Measurements from ENCODE around the gene RAB31. TPM values are rescaled to one million over a fixed set of nuclear protein-coding genes. Genes with fewer than 3 reads are reported as not detected.
A peak's percentile ranks its signal among the peaks of the same experiment; 100 is the strongest.

Gene RAB31
- total and polyA plus RNA-seq, 2 of the 13 experiments (the other 11 are each of a cell fraction or from before 2014, with no cell fraction given), result 1.1 to 1.7 TPM

DNA sequence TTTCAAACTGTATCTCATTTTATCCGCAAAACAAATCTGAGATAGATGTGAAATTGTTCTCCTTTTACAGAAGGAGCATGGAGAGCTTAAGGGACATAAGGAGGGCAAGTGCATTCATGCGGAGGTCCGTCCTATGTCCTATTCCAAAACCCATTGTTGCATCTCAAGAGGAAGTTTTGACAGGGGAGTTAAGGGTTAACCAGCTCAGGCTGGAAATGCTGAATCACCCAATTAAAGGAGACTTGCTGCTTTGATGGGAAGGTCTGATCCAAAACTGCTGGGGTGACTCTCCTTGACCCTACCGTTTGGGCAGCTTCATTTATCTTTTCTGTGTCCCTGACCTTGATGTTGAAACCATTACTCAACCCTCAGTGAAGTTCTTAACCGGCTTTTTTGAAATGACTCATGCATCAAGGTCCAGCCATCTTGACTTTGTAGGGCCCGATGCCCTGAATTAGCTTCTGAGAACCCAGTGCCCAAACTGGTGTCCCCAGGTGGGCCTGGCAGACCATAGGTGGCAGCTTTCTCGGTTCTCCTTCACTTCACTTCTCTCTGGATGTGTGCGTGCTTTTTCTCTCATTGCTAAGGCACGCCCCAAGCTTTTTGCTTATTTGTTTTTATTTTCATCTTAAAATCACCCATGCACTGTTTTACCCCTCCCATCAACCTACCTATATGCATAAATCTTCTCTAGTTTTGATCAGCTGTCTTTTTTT lies 161.8 kb downstream of the RAB31 start (continued):
- no peak for TF ChIP-seq JARID2 (CRISPR knock-in tag; IDR thresholded peaks at IDR 0.05; ENCODE audit: insufficient replicate concordance)
- no peak for TF ChIP-seq NONO (IDR thresholded peaks at IDR 0.05)
- TF ChIP-seq NONO (CRISPR knock-in tag; conservative IDR thresholded peaks at IDR 0.05), result no peak
- TF ChIP-seq FOXK1 (CRISPR knock-in tag; IDR thresholded peaks at IDR 0.05; ENCODE audit: borderline replicate concordance, low read depth), result peak; percentile 76; the same call in 1 of the 2 replicates
- TF ChIP-seq ZSCAN5A (CRISPR knock-in tag; IDR thresholded peaks at IDR 0.05; ENCODE audit: borderline replicate concordance), result no peak
- TF ChIP-seq FOXA1 (IDR thresholded peaks at IDR 0.05), result no peak
- peak; percentile 63 for TF ChIP-seq FOXA1 (CRISPR knock-in tag; IDR thresholded peaks at IDR 0.05)
- TF ChIP-seq, protein P1, sequence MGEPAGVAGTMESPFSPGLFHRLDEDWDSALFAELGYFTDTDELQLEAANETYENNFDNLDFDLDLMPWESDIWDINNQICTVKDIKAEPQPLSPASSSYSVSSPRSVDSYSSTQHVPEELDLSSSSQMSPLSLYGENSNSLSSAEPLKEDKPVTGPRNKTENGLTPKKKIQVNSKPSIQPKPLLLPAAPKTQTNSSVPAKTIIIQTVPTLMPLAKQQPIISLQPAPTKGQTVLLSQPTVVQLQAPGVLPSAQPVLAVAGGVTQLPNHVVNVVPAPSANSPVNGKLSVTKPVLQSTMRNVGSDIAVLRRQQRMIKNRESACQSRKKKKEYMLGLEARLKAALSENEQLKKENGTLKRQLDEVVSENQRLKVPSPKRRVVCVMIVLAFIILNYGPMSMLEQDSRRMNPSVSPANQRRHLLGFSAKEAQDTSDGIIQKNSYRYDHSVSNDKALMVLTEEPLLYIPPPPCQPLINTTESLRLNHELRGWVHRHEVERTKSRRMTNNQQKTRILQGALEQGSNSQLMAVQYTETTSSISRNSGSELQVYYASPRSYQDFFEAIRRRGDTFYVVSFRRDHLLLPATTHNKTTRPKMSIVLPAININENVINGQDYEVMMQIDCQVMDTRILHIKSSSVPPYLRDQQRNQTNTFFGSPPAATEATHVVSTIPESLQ (CRISPR knock-in tag; conservative IDR thresholded peaks at IDR 0.05), result no peak
- TF ChIP-seq TAF1 (CRISPR knock-in tag; IDR thresholded peaks at IDR 0.05), result no peak
- TF ChIP-seq ZNF772 (CRISPR knock-in tag; IDR thresholded peaks at IDR 0.05), result no peak
- no peak for TF ChIP-seq ZSCAN30 (CRISPR knock-in tag; IDR thresholded peaks at IDR 0.05)
- no peak for TF ChIP-seq ZNF558 (CRISPR knock-in tag; IDR thresholded peaks at IDR 0.05; ENCODE audit: borderline replicate concordance)
- TF ChIP-seq, protein P2, sequence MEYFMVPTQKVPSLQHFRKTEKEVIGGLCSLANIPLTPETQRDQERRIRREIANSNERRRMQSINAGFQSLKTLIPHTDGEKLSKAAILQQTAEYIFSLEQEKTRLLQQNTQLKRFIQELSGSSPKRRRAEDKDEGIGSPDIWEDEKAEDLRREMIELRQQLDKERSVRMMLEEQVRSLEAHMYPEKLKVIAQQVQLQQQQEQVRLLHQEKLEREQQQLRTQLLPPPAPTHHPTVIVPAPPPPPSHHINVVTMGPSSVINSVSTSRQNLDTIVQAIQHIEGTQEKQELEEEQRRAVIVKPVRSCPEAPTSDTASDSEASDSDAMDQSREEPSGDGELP (IDR thresholded peaks at IDR 0.05; ENCODE audit: borderline replicate concordance, low read depth), result no peak
- 0 out of 2 replicates have a peak, but pooled peaks have one; percentile 25 for TF ChIP-seq ATF7 (IDR thresholded peaks at IDR 0.05)
- TF ChIP-seq ATF7 (CRISPR knock-in tag; IDR thresholded peaks at IDR 0.05), result no peak
- TF ChIP-seq HES4 (CRISPR knock-in tag; IDR thresholded peaks at IDR 0.05; ENCODE audit: borderline replicate concordance), result no peak
- no peak for TF ChIP-seq SCMH1 (CRISPR knock-in tag; IDR thresholded peaks at IDR 0.05; ENCODE audit: borderline replicate concordance)
- TF ChIP-seq, protein P3, sequence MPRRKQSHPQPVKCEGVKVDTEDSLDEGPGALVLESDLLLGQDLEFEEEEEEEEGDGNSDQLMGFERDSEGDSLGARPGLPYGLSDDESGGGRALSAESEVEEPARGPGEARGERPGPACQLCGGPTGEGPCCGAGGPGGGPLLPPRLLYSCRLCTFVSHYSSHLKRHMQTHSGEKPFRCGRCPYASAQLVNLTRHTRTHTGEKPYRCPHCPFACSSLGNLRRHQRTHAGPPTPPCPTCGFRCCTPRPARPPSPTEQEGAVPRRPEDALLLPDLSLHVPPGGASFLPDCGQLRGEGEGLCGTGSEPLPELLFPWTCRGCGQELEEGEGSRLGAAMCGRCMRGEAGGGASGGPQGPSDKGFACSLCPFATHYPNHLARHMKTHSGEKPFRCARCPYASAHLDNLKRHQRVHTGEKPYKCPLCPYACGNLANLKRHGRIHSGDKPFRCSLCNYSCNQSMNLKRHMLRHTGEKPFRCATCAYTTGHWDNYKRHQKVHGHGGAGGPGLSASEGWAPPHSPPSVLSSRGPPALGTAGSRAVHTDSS (CRISPR knock-in tag; conservative IDR thresholded peaks at IDR 0.05), result no peak
- TF ChIP-seq RAD51 (IDR thresholded peaks at IDR 0.05; ENCODE audit: borderline replicate concordance), result no peak
- TF ChIP-seq ZNF260 (CRISPR knock-in tag; IDR thresholded peaks at IDR 0.05; ENCODE audit: borderline replicate concordance, low read depth), result no peak
- TF ChIP-seq SMAD9 (CRISPR knock-in tag; IDR thresholded peaks at IDR 0.05), result no peak
- no peak for TF ChIP-seq ZBTB44 (CRISPR knock-in tag; IDR thresholded peaks at IDR 0.05)
- 0 out of 2 replicates have a peak, but pooled peaks have one; percentile 26 for TF ChIP-seq ZNF350 (CRISPR knock-in tag; IDR thresholded peaks at IDR 0.05; ENCODE audit: borderline replicate concordance, low read depth)
- no peak for TF ChIP-seq ZNF10 (CRISPR knock-in tag; IDR thresholded peaks at IDR 0.05; ENCODE audit: borderline replicate concordance, low read depth)
